ENCODE results near the gene SESN2.

- TF ChIP-seq MTA3 (IDR thresholded peaks at IDR 0.05; ENCODE audit: borderline replicate concordance, low read length), result no peak
- no peak for TF ChIP-seq PKNOX1 (IDR thresholded peaks at IDR 0.05)
These were observed 68.9 kb downstream of the SESN2 start for GRCh38 chr1:28328228-28328648.

Data from GM12878 (cell line).